HG03520 (cell line): ENCODE measurements around the gene CCDC34.
A peak's percentile ranks its signal among the peaks of the same experiment; 100 is the strongest.

Experiments used
- ATAC-seq: cut with Tn5 transposase; IDR thresholded peaks from one replicate; pipeline ENCODE4 v1.9.1; 2021; ENCODE audit warnings: mild to moderate bottlenecking, moderate library complexity; ENCODE audit not compliant: unreplicated experiment

Gene CCDC34

GRCh38 chr11:27392278-27393114 lies 29.5 kb upstream of the CCDC34 start:
- no peak for ATAC-seq

DNA sequence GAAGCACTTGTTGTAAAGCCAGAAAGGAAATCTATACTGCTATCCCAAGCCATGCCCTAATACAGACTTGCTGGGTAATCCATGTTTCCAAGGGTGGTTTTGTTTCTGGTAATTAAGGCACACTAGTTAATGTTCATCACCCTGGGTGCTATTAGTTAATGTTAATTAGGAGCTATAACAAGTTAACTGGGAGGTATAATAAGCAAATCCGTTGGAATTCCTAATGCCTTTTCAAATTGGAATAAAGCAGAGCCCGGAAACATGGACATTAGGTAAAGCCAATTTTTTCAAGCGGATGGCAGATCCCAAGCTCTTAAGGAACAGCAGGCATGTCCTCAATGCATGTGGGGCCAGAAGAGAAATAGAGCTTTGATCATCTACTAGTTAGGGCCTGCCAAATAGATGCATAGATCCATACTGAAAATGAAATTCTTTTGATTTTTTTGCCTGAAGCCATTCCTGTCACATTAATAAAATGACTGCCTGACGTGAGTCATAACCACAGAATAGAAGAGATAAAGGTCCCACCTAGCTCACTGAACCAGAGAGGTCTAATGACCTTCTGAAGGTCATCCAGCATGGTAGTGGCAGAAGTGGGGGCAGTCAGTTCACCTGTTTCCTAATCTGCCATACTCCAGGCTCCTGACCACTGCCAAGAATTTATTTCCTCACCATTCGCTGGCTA lies 28.5 kb upstream of the CCDC34 start:
- ATAC-seq = no peak

DNA sequence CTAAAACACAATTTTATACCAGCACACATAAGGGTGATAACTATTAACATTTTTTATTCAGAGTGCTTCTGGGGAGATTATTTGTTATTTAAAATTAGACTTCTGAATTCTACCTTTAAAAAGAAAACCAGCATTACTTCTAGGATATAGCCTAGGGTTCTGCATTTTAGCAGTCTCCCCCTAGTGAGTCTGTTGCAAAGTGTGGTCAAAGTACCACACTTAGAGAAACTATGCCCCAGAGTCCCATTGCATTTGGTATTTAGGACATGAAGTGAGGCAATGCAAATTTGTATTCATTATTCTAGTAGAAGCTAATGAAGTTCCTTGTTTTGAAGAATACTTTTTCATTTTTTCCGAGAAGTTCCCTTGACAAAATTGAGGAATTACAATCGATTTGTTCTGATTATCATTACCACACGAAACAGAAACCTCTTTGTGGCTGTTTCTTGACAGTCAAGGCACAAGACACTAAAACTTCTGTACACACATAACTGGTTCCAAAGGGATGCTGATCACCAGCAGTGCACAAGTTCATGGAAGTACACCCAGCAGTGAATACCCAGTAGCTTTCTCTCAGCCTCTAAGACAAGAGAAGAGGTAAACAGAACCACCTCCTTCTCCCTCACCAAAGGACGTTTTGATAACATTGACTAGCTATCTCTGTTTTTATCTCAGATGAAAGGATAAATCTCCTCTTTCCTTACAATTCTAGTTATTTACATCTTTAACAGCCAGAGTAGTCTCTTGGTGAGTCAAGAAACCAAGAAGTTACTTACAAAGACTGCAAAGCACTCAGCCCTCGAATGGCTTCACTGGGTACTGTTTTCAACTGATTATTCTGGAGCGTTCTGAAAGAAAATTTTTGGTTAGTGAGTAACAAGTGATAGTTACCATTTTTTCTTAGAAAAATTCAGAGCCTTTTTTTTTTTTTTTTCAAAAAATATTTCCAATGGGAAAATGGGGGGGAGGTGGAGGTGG lies 27.6 kb upstream of the CCDC34 start:
- no peak for ATAC-seq

- no peak for ATAC-seq
These were observed 25.9 kb upstream of the CCDC34 start for GRCh38 chr11:27388869-27389268.

- ATAC-seq = peak; percentile 42
These were observed 25.0 kb upstream of the CCDC34 start for GRCh38 chr11:27388001-27388400.

DNA sequence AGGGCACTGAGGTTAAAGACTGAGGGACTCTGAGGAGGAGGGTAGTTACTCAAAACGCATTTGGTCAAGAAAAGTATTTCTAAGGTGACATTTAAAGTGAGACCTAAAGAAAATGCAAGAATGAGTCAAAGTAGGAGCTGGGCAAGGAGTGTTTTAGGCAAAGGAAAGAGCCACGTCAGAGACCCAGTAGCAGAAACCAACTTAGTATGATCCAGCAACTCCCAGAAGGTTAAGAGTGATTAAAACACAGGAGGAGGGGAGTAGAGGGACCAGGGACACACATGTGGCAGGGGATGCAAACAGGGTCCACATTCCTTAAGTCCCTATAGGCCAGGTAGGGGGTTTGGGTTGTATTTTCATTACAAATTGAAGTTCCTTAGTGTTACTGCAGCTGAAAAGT lies 24.3 kb upstream of the CCDC34 start:
- ATAC-seq = no peak

GRCh38 chr11:27386181-27386845 lies 23.3 kb upstream of the CCDC34 start:
- ATAC-seq = no peak

- ATAC-seq = no peak
These were observed 22.2 kb upstream of the CCDC34 start for GRCh38 chr11:27385245-27385644.

GRCh38 chr11:27384227-27384626 lies 21.2 kb upstream of the CCDC34 start:
- no peak for ATAC-seq

DNA sequence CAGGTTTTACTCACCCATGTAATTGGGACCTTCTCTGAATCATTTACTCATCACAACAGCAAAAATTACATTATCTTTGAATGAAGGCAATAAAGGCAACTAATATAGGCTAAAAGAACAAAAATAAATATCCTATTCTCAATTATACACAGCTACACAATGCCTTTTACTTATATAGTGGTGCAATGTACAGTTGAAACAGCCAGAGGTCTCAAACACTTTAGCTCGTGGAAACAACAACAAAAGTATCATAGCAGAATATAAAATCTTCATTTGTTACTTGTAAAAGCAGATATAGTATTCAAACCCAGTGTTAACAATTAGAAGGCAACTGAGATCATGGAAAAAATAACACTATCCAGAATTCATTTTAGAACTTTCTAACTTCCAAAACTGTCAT lies 20.6 kb upstream of the CCDC34 start:
- no peak for ATAC-seq

GRCh38 chr11:27381238-27381666 lies 18.2 kb upstream of the CCDC34 start:
- no peak for ATAC-seq

DNA sequence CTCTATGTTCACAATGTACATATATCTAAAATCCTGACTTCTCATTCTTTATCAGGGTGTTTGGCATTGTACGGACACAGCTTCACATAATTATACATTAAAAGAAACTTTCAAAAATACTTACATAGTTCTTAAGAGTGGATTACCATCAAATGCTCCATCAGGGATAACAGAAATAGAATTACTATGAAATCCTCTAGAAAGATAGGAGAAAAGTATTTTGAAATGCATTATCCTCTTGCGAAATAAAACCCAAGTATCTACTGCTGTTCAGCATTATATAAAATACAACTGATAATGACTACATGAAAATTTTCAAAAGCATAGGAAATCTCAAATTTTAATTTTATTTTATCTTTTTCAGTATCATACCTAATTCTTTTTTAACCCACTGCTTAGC lies 17.8 kb upstream of the CCDC34 start:
- no peak for ATAC-seq

GRCh38 chr11:27379449-27379848 lies 16.4 kb upstream of the CCDC34 start:
- no peak for ATAC-seq

- no peak for ATAC-seq
These were observed 12.4 kb upstream of the CCDC34 start for GRCh38 chr11:27375370-27375769.

DNA sequence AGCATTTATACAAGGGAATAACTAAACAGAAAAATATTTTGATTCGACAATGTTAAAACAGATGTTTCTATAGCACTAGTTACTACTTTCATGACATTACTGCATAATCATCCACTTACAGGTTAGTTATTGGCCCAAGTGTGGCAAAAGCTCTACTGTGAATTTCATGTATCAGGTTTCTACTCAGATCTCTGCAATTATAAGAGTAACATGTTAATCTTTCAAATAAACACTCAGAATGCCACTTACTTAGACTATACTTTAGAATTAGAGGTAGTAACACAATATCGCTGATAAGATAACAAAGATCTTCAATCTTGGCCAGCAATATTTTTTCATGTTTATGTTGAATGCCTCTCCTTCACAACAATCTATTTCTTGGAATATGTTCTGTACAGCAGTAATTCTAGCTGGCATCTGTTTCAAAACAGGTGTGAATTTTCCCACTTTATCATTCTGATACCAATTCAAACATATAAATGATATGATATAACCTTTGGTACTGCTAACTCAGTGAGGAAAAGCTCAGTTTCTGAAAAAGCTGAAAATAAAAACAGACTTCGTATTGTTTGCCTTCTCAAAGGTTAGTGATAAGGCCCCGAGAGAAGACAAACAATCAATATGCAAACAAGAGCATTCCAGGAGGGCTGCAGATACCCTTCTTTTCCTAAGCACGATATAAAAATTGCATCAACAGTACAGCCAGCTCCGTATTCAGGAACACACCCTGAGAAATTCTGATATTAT lies 11.0 kb upstream of the CCDC34 start:
- no peak for ATAC-seq

GRCh38 chr11:27373392-27373791 lies 10.4 kb upstream of the CCDC34 start:
- no peak for ATAC-seq

DNA sequence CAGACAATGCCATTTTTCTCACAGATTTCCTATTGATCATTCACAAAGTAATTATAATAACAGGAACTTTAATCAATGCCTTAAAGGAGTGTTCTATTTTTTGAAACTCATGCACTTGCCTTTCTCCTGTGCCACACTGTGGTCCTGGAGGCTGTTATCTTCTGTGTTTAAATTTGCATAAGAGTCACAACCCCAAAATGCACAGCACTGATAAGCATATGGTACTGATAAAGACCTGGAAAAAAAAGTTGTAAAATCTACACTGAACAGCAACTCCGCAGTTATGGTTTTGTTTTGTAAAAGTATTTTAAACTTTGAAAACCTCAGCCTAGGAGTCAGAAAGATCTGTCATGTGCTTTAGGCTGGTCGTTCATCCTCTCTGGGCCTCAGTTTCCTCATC lies 9.1 kb upstream of the CCDC34 start:
- no peak for ATAC-seq

GRCh38 chr11:27371489-27371888 lies 8.5 kb upstream of the CCDC34 start:
- no peak for ATAC-seq

DNA sequence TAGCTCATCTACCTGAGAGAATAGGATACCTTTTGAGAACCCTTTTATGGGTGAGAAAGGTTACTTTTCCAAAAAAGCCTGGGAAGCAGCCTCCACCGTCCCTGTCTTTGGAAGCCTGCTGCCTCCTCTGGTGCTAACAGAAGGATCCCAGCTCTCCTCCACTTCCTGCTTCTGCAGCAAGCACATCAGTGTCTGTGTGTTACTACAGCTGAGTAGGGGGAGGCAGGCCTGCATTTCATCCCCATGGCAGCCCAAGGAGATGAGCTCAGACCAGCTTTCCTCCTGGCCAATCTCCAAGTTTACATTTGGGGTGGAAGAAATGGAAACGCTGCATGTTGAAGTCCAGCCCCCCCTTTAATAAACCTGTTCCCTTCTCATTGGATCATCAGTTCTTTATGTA lies 7.4 kb upstream of the CCDC34 start:
- no peak for ATAC-seq

- no peak for ATAC-seq
These were observed 4.9 kb upstream of the CCDC34 start for GRCh38 chr11:27367881-27368280.
